HCT116 (cell line): ENCODE results near the gene AIFM1. TPM values are rescaled to one million over a fixed set of nuclear protein-coding genes. Genes with fewer than 3 reads are reported as not detected.

Experiments
- ATAC-seq: fragments of 200-7000 bp; cut with Tn5 transposase; 2 replicates; pipeline ENCODE4 v1.9.1; 2020; ENCODE audit warnings: mild to moderate bottlenecking, moderate library complexity
- BruUV-seq: library from RNA; stranded (reverse); fragments of 400-500 nt; replicated peaks from 2 replicates; lab custom pipeline; 2021; lab: Mats Ljungman, UMichigan
- CTCF ChIA-PET: fragments of 300-600 bp; sonication (Branson Sonifier 250); formaldehyde crosslinking; loops from one replicate; lab custom pipeline; 2021; ENCODE audit warnings: antibody characterized with exemption; lab: Charles Lee
- POLR2A ChIA-PET: fragments of 300-600, 350-600 bp; sonication (Branson Sonifier 250); formaldehyde crosslinking; loops from one replicate; lab custom pipeline; 2021; ENCODE audit warnings: antibody characterized with exemption; lab: Charles Lee
- RAD21 ChIA-PET, 2 experiments: fragments of 300-600 bp; sonication (Branson Sonifier 250); formaldehyde crosslinking; loops; one replicate each; lab custom pipeline; 2023; ENCODE audit warnings: low total read pairs in 2 of 2; ENCODE audit not compliant: uncharacterized antibody in 2 of 2, unreplicated experiment in 2 of 2, low non-redundant PET in 1 of 2; lab: Charles Lee
- DNase-seq: peaks from one replicate; pipeline ENCODE4 v3.0.0-alpha.2; 2010; ENCODE audit warnings: low read depth, low spot score
- H2AFZ ChIP-seq: fragments of 200-600 bp; shearing (Covaris generic), sonication (generic); 2 replicates; pipeline ENCODE4 v1.6.1; 2017; ENCODE audit warnings: low read depth, mixed run types, mixed read lengths, antibody characterized with exemption, low read length; ENCODE audit not compliant: poor library complexity, severe bottlenecking
- H3K27ac ChIP-seq: 2 replicates; pipeline ENCODE4 v1.5.1; 2012; ENCODE audit warnings: low read depth, low read length
- H3K27me3 ChIP-seq: fragments of 200-600 bp; sonication (generic); 2 replicates; pipeline ENCODE4 v1.6.1; 2016; ENCODE audit warnings: mixed run types, low read length, mixed read lengths; ENCODE audit not compliant: insufficient read depth
- H3K36me3 ChIP-seq, 2 experiments: fragments of 200-500 bp in 1 of 2; fragments of 200-600 bp in 1 of 2; sonication (Bioruptor generic) in 1 of 2; sonication (generic) in 1 of 2; 2 replicates each; pipeline versions ENCODE4 v1.5.1 to v1.6.1; 2014 to 2016; ENCODE audit warnings: low read length in 2 of 2, inconsistent platforms in 1 of 2, mixed read lengths in 1 of 2, mixed run types in 1 of 2; ENCODE audit not compliant: insufficient read depth in 2 of 2, control insufficient read depth in 1 of 2
- H3K4me1 ChIP-seq, 2 experiments: fragments of 200-600 bp in 1 of 2; sonication (generic) in 1 of 2; 2 replicates each; pipeline versions ENCODE4 v1.5.1 to v1.6.1; 2012 to 2017; ENCODE audit warnings: low read length in 2 of 2, inconsistent platforms in 1 of 2, mild to moderate bottlenecking in 1 of 2, mixed read lengths in 1 of 2, mixed run types in 1 of 2, moderate library complexity in 1 of 2; ENCODE audit not compliant: insufficient read depth in 2 of 2, control insufficient read depth in 1 of 2
- H3K4me2 ChIP-seq: fragments of 200-600 bp; sonication (generic); 2 replicates; pipeline ENCODE4 v1.6.1; 2017; ENCODE audit warnings: mixed run types, low read length, mixed read lengths
- H3K4me3 ChIP-seq, 2 experiments: fragments of 200-600 bp in 1 of 2; sonication (generic) in 1 of 2; replicated peaks in 1 of 2; 2 replicates each; pipeline ENCODE4 v1.5.1; 2011 to 2016; ENCODE audit warnings: low read length in 2 of 2, control low read depth in 1 of 2, low read depth in 1 of 2, mild to moderate bottlenecking in 1 of 2, mixed read lengths in 1 of 2, mixed run types in 1 of 2
- H3K79me2 ChIP-seq: fragments of 200-600 bp; sonication (generic); 2 replicates; pipeline ENCODE4 v1.6.1; 2017; ENCODE audit warnings: mild to moderate bottlenecking, mixed run types, low read length, moderate library complexity, mixed read lengths; ENCODE audit not compliant: insufficient read depth
- H3K9ac ChIP-seq: fragments of 200-600 bp; sonication (generic); 2 replicates; pipeline ENCODE4 v1.6.1; 2016; ENCODE audit warnings: low read length, mixed read lengths
- H3K9me2 ChIP-seq: fragments of 200-600 bp; sonication (generic), shearing (Covaris generic); 2 replicates; pipeline ENCODE4 v1.6.1; 2017; ENCODE audit warnings: mixed run types, mild to moderate bottlenecking, moderate library complexity; ENCODE audit not compliant: insufficient read depth
- H3K9me3 ChIP-seq, 2 experiments: fragments of 200-500 bp in 1 of 2; fragments of 200-600 bp in 1 of 2; sonication (Bioruptor generic) in 1 of 2; sonication (generic) in 1 of 2; 2 replicates each; pipeline ENCODE4 v1.6.1; 2014 to 2017; ENCODE audit warnings: low read length in 2 of 2, mixed read lengths in 2 of 2, inconsistent platforms in 1 of 2, low read depth in 1 of 2, mild to moderate bottlenecking in 1 of 2, mixed run types in 1 of 2, moderate library complexity in 1 of 2; ENCODE audit not compliant: control insufficient read depth in 1 of 2, insufficient read depth in 1 of 2
- H4K20me1 ChIP-seq: fragments of 200-600 bp; sonication (generic), shearing (Covaris generic); 2 replicates; pipeline ENCODE4 v1.6.1; 2017; ENCODE audit warnings: mixed run types, mild to moderate bottlenecking, moderate library complexity; ENCODE audit not compliant: insufficient read depth
- CBX3 ChIP-seq: IDR thresholded peaks from 2 replicates; pipeline ENCODE4 v1.6.1; 2012; ENCODE audit warnings: low read depth
- CEBPB ChIP-seq: IDR thresholded peaks from 2 replicates; pipeline ENCODE4 v1.6.1; 2012; ENCODE audit warnings: low read depth
- CTCF ChIP-seq, 3 experiments: fragments of 200-600 bp in 1 of 3; sonication (generic) in 1 of 3; IDR thresholded peaks in 2 of 3; conservative IDR thresholded peaks in 1 of 3; 2 replicates each; pipeline ENCODE4 v1.5.1; 2012 to 2017; ENCODE audit warnings: low read depth in 2 of 3, low read length in 2 of 3, antibody characterized with exemption in 1 of 3, borderline replicate concordance in 1 of 3, control low read depth in 1 of 3, mild to moderate bottlenecking in 1 of 3, mixed read lengths in 1 of 3, mixed run types in 1 of 3, moderate library complexity in 1 of 3; ENCODE audit not compliant: insufficient read depth in 1 of 3
- EGR1 ChIP-seq: IDR thresholded peaks from 2 replicates; pipeline ENCODE4 v1.6.1; 2012; ENCODE audit warnings: low read depth
- ELF1 ChIP-seq: IDR thresholded peaks from 2 replicates; pipeline ENCODE4 v1.6.1; 2012; ENCODE audit warnings: low read depth, borderline replicate concordance
- FOSL1 ChIP-seq: IDR thresholded peaks from 2 replicates; pipeline ENCODE4 v1.6.1; 2012; ENCODE audit warnings: low read depth
- JUND ChIP-seq: IDR thresholded peaks from 2 replicates; pipeline ENCODE4 v1.6.1; 2012
- POLR2A ChIP-seq: IDR thresholded peaks from 2 replicates; pipeline ENCODE4 v1.7.0; 2011; ENCODE audit warnings: borderline replicate concordance; ENCODE audit not compliant: insufficient read depth, insufficient read length; ENCODE audit errors: extremely low read depth
- POLR2AphosphoS5 ChIP-seq: IDR thresholded peaks from 2 replicates; pipeline ENCODE4 v1.6.1; 2011; ENCODE audit warnings: mild to moderate bottlenecking, low read depth, low read length, moderate library complexity
- REST ChIP-seq: IDR thresholded peaks from 2 replicates; pipeline ENCODE4 v1.6.1; 2012; ENCODE audit warnings: low read depth
- SIN3A ChIP-seq: IDR thresholded peaks from 2 replicates; pipeline ENCODE4 v1.6.1; 2012; ENCODE audit warnings: low read depth
- SRF ChIP-seq: IDR thresholded peaks from 2 replicates; pipeline ENCODE4 v1.6.1; 2012; ENCODE audit warnings: low read depth
- TCF7L2 ChIP-seq: IDR thresholded peaks from 2 replicates; pipeline ENCODE4 v1.7.0; 2011; ENCODE audit warnings: borderline replicate concordance, inconsistent platforms; ENCODE audit not compliant: insufficient read depth, insufficient read length; ENCODE audit errors: extremely low read depth
- YY1 ChIP-seq: IDR thresholded peaks from 2 replicates; pipeline ENCODE4 v1.6.1; 2011; ENCODE audit warnings: low read length, low read depth, moderate library complexity, mild to moderate bottlenecking; ENCODE audit not compliant: insufficient replicate concordance; ENCODE audit errors: extremely low read depth
- ZFX ChIP-seq: fragments of 450-650 bp; IDR thresholded peaks from 2 replicates; pipeline ENCODE4 v1.6.1; 2017
- ZNF274 ChIP-seq: fragments of 200-500 bp; sonication (Bioruptor generic); IDR thresholded peaks from 2 replicates; pipeline ENCODE4 v1.6.1; 2014; ENCODE audit warnings: mild to moderate bottlenecking, low read depth, low read length, inconsistent platforms
- intact Hi-C: fragments of 100-400 bp; cut with micrococcal nuclease; formaldehyde crosslinking; loops from 2 replicates; pipeline ENCODE4 v1.10.0; 2022
- total RNA-seq: library from RNA; stranded (reverse); gene quantifications from one replicate; pipeline ENCODE4 v1.2.1, GENCODE V29; 2021; ENCODE audit not compliant: unreplicated experiment
- TF ChIP-seq, protein P1 (sequence below): IDR thresholded peaks from 2 replicates; pipeline ENCODE4 v1.6.1; 2012
- TF ChIP-seq, protein P2 (sequence below): IDR thresholded peaks from 2 replicates; pipeline ENCODE4 v1.6.1; 2011; ENCODE audit warnings: mild to moderate bottlenecking, low read length, moderate library complexity; ENCODE audit not compliant: insufficient replicate concordance; ENCODE audit errors: extremely low read depth
- TF ChIP-seq, protein P3 (sequence below): IDR thresholded peaks from 2 replicates; pipeline ENCODE4 v1.6.1; 2012

Gene AIFM1
- total RNA-seq, 1 experiment from 2014 or later: 50.0 TPM

GRCh38 chrX:130091980-130092522, 73.6 kb downstream of the AIFM1 start:
- Histone ChIP-seq H3K9me2 (no peaks in the 10 kb centered on the region), H4K20me1 (no peaks in the 10 kb centered on the region), H3K9ac (no peak overlapping the region), H3K4me2 (no peak overlapping the region), H3K4me1 (peaks cover 0 to 27% of the 10 kb centered on the region in 2 experiments; a peak in 1 of 4 replicates), H3K9me3 (no peaks in the 10 kb centered on the region), H3K27ac (no peak overlapping the region; the same call in 1 of the 2 replicates), H3K79me2 (peaks cover 3% of the 10 kb centered on the region), H3K4me3 (no peak overlapping the region), H2AFZ (no peak overlapping the region), H3K36me3 (no peaks in the 10 kb centered on the region), H3K27me3 (no peaks in the 10 kb centered on the region)
- ATAC-seq (peak; percentile 59), DNase-seq (no peak)
- CTCF ChIA-PET: no interaction called here
- TF ChIP-seq YY1 (no peak), CBX3 (no peak), ELF1 (no peak), TCF7L2 (no peak), ZNF274 (no peak), SIN3A (no peak), POLR2A (no peak), FOSL1 (no peak), SRF (no peak), POLR2AphosphoS5 (no peak), EGR1 (no peak), REST (no peak), CEBPB (no peak), CTCF (IDR thresholded peaks at IDR 0.05 in 2 of 3, conservative IDR thresholded peaks at IDR 0.05 in 1 of 3; ENCODE audit: borderline replicate concordance in 1 of 3, insufficient read depth in 1 of 3, low read depth in 2 of 3, low read length in 2 of 3) (no peak), JUND (no peak), ZFX (no peak)
- TF ChIP-seq, protein P1, sequence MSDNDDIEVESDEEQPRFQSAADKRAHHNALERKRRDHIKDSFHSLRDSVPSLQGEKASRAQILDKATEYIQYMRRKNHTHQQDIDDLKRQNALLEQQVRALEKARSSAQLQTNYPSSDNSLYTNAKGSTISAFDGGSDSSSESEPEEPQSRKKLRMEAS: no peak
- TF ChIP-seq, protein P2, sequence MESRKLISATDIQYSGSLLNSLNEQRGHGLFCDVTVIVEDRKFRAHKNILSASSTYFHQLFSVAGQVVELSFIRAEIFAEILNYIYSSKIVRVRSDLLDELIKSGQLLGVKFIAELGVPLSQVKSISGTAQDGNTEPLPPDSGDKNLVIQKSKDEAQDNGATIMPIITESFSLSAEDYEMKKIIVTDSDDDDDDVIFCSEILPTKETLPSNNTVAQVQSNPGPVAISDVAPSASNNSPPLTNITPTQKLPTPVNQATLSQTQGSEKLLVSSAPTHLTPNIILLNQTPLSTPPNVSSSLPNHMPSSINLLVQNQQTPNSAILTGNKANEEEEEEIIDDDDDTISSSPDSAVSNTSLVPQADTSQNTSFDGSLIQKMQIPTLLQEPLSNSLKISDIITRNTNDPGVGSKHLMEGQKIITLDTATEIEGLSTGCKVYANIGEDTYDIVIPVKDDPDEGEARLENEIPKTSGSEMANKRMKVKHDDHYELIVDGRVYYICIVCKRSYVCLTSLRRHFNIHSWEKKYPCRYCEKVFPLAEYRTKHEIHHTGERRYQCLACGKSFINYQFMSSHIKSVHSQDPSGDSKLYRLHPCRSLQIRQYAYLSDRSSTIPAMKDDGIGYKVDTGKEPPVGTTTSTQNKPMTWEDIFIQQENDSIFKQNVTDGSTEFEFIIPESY: no peak
- TF ChIP-seq, protein P3, sequence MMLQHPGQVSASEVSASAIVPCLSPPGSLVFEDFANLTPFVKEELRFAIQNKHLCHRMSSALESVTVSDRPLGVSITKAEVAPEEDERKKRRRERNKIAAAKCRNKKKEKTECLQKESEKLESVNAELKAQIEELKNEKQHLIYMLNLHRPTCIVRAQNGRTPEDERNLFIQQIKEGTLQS: no peak
- intact Hi-C loops: no loop called here
- BruUV-seq: no TSS peak
- RAD21 ChIA-PET: no interaction called here
- POLR2A ChIA-PET: no interaction called here
